Measurements from ENCODE around the gene CALHM5. TPM values are rescaled to one million over a fixed set of nuclear protein-coding genes. Genes with fewer than 3 reads are reported as not detected.

Gene CALHM5
- total RNA-seq, 1 donor from 2014 or later = not detected

DNA sequence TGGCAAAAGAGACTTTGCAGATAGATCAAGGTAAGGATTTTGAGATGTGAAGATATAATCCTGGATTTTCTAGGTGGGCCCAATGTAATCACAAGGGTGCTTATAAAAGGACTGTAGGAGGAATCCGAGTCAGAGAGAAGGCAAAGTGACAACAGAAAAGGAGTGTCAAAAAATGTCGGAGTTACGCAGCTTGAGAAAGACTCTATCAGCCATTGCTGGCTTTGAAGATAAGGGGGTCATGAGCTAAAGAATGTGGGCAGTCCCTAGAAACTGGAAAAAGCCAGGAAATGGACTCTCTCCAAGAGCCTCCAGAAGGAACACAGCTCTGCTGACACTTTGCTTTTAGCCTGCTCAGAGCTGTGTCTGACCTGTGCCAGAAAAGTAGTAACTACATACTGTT lies 51.2 kb downstream of the CALHM5 start:
- no peaks in the 10 kb centered on the region for H3K9me3 Mint-ChIP-seq
- H3K4me3 Mint-ChIP-seq = no peak overlapping the region
- no peak for DNase-seq (ENCODE audit: low spot score)
- peaks cover 20% of the 10 kb centered on the region for H3K27me3 Mint-ChIP-seq (ENCODE audit: insufficient read depth)
- intact Hi-C loops (cut with micrococcal nuclease) = no loop called here
- H3K36me3 Mint-ChIP-seq (ENCODE audit: low read depth) = no peaks in the 10 kb centered on the region
- H3K4me1 Mint-ChIP-seq (ENCODE audit: low read depth) = no peaks in the 10 kb centered on the region
- no peak overlapping the region for H3K27ac Mint-ChIP-seq

DNA sequence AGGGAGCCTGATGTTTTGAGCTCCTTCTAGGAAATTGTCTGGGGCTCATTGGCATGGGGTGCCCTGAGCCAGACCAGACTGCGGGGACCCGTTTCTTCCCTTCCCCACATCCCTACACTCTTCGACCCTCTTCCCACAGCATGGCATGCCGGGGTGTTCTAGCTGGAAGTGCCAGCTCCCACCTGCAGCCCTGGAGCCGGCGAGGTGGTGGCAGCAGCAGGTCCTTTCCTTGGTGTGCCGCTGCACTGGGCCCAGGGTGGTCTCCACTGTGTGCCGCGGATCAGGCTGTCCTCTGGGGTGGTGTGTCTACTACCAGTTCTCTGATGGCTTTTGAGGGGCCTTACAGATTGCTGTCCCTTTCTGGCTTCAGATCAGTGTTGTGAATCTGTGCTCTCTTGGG lies 52.4 kb downstream of the CALHM5 start:
- intact Hi-C loops (cut with micrococcal nuclease) = no loop called here
- DNase-seq (ENCODE audit: low spot score) = no peak
- peaks cover 2% of the 10 kb centered on the region for H3K4me1 Mint-ChIP-seq (ENCODE audit: low read depth)

DNA sequence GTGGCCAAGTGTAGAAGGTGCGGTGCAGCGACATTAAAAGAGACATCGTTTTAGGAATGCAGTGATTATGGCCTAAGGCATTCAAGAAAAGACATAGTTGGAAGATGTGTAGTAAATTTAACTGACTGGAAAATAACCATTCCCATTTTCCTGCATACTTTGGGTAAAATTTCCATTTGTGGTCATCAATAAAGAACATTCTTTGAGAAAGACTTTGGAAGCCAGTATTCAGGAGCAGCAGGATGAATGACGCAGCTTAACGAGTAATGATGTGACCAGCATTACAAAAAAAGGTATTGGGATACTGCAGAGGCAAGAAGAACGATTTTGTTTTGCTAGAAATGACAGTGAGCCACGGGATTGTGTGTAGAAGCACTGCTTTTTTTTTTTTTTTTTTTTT lies 52.9 kb downstream of the CALHM5 start:
- Mint-ChIP-seq H3K4me1 (ENCODE audit: low read depth) (peaks cover 7% of the 10 kb centered on the region), H3K27me3 (ENCODE audit: insufficient read depth) (peaks cover 21% of the 10 kb centered on the region), H3K9me3 (no peaks in the 10 kb centered on the region), H3K36me3 (ENCODE audit: low read depth) (no peaks in the 10 kb centered on the region), H3K27ac (no peak overlapping the region), H3K4me3 (no peak overlapping the region)
- intact Hi-C loops (cut with micrococcal nuclease) = no loop called here
- no peak for DNase-seq (ENCODE audit: low spot score)

More for the DNA sequence above, 52.4 kb downstream of the CALHM5 start:
- H3K4me3 Mint-ChIP-seq = no peak overlapping the region
- H3K9me3 Mint-ChIP-seq = no peaks in the 10 kb centered on the region
- H3K27me3 Mint-ChIP-seq (ENCODE audit: insufficient read depth) = peaks cover 21% of the 10 kb centered on the region
- no peaks in the 10 kb centered on the region for H3K36me3 Mint-ChIP-seq (ENCODE audit: low read depth)
- no peak overlapping the region for H3K27ac Mint-ChIP-seq

DNA sequence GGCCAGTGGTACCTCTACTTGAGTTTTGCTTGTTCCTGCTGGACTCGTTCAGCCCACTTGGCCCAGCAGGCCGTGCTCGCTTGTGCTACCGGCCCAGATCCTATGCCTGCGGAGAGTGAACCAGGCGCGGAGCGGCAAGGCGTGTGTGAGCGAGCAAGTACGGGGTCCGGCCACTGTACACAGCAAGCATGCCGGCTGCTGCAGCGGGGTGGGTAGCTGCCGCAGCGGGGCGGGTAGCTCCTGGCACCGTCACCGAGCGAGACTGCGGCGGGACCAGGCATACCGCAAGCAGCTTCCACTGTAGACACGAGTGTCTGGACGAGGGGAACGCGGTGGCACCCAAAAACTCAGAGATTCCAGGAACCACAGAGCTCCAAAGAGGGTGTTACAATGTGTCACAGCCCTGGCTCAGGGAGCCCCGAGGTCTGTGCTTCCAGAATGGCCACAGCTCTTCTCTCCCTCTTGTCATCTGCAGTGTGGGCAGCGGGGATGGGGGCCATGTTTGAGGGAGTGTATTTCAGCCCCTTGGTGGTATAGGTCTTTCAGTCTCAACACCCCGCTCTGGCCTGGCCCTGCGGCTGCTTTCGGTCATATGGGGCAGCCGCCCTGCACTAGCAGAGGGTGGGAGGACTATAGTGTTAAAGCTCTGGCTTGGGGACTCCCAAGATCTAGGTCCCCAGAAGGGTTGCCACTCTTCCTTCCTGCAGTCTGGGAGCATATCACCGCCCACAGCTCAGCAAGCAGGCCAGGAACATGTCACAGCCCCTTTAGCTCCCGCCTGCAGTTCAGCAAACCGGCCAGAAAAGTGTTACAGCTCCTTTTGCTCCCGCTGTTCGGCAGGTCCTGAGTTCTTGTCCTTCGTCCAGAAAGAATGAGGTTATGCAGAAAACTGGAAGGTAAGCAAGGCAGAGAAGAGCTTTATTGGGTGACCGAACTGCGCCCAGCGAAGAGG lies 53.8 kb downstream of the CALHM5 start:
- DNase-seq (ENCODE audit: low spot score) = no peak
- Mint-ChIP-seq H3K4me3 (no peak overlapping the region), H3K27ac (no peak overlapping the region), H3K4me1 (ENCODE audit: low read depth) (peaks cover 16% of the 10 kb centered on the region), H3K36me3 (ENCODE audit: low read depth) (no peaks in the 10 kb centered on the region), H3K27me3 (ENCODE audit: insufficient read depth) (peaks cover 21% of the 10 kb centered on the region), H3K9me3 (no peaks in the 10 kb centered on the region)
- intact Hi-C loops (cut with micrococcal nuclease) = no loop called here

DNA sequence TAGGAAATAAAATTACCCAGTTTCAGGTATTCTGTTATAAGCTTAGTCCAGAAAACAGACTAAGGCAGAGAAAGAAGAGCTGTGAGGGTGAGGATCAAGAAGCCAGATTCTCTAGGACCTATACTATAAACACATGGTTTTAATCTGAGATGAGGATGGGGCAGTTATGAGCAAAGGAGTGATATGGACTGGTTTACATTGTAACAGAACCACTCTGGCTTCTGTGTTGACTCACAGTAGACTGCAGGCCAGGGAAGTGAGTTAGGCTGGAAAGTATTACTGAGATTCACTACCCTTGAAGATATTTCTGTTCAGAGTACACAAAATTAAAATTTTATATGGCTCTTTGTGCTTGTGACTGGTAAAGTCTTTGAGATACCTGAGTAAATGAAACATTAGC lies 56.7 kb downstream of the CALHM5 start:
- no peak overlapping the region for H3K27ac Mint-ChIP-seq
- peaks cover 8% of the 10 kb centered on the region for H3K36me3 Mint-ChIP-seq (ENCODE audit: low read depth)
- no peak overlapping the region for H3K4me3 Mint-ChIP-seq
- H3K9me3 Mint-ChIP-seq = no peaks in the 10 kb centered on the region
- peaks cover 39% of the 10 kb centered on the region for H3K4me1 Mint-ChIP-seq (ENCODE audit: low read depth)
- no peak for DNase-seq (ENCODE audit: low spot score)
- peaks cover 16% of the 10 kb centered on the region for H3K27me3 Mint-ChIP-seq (ENCODE audit: insufficient read depth)
- intact Hi-C loops (cut with micrococcal nuclease) = no loop called here

DNA sequence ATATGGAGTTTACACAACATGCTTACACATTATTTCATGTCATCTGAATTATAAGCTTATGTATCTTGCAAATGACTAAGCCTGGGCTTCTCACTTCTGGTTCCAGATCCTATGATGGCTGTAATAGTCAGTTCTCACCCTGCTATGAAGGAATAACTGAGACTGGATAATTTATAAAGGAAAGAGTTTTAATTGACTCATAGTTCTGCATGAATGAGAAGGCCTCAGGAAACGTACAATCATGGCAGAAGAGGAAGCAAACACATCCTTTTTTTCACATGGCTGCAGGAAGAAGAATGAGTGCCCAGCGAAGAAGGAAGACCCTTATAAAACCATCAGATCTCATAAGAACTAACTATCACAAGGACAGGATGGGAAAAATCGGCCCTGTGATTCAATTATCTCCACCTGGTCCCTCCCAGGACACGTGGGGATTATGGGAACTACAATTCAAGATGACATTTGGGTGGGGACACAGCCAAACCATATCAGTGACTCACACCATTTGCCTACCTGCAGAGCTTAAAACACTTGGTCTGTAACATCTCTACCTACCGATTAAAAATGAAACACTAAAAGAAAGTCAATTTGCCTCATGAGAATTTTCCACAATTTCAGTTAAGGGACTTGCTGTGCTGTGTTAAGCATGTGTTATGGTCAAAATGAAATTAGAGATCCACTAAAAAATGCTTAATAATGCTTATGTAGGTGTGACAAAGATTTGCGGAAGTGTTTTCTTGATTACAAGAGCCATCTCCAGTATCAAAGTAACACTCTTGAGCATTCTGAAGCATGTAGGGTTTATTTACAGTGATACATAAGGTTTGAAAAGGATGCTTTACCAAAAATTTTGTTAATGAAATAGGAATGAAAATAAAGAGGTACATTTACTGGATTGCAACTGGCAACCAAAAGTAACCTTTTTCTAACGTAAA lies 57.6 kb downstream of the CALHM5 start:
- Mint-ChIP-seq H3K9me3 (no peaks in the 10 kb centered on the region), H3K36me3 (ENCODE audit: low read depth) (peaks cover 10% of the 10 kb centered on the region), H3K4me1 (ENCODE audit: low read depth) (peaks cover 49% of the 10 kb centered on the region), H3K27ac (no peak overlapping the region), H3K27me3 (ENCODE audit: insufficient read depth) (peaks cover 16% of the 10 kb centered on the region), H3K4me3 (peak overlapping the region; percentile 57)
- DNase-seq (ENCODE audit: low spot score) = no peak
- intact Hi-C loops (cut with micrococcal nuclease) = no loop called here

DNA sequence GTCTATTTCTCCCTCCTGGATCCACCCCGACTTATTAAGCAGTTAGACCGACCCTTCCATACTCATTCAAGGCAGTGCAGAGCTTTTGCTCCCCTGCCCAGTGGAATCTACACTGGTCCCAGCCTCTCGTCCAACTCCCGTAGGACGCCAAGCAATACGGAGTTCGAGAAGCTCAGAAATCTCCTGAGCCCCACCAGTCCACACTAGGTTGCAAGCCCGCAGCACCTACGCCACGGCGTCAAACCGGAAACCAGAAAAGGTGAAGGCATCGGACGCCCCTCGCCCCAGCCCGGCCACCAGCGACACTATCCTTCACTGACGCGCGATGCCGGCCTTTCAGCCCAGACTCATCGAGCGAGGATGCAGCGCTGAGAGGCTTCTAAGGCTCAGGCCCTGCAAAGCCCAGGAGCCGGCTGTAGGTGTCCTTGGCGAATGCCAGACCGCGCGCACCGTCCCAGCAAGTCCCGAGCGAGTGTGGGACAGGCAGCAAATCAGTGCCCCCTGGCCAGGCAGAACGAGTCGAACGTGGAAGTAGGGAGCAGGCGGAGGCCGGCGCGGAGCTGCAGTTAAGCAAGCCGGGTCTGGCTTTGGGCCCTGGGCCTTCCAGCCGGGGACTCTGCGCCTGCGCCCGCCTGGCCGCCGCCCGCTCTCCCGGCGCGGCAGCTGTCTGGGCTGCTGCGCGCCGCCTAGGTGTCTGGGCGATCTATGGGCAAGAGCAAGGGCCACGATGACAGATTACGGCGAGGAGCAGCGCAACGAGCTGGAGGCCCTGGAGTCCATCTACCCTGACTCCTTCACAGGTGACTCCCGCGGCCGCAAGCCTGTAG lies 59.6 kb downstream of the CALHM5 start, which contains the start of gene RWDD1:
Gene RWDD1, plus strand, starts transcription at position 649 of the 827 bp plus-strand sequence. Its CDS starts 79 bp downstream, at position 728.
- H3K9me3 Mint-ChIP-seq = no peaks in the 10 kb centered on the region
- H3K27me3 Mint-ChIP-seq (ENCODE audit: insufficient read depth) = peaks cover 13% of the 10 kb centered on the region
- H3K4me3 Mint-ChIP-seq = peak within 1 kb of the TSS; percentile 99
- peak within 1 kb of the TSS; percentile 97 for H3K27ac Mint-ChIP-seq
- intact Hi-C loops (cut with micrococcal nuclease) = loop anchor here (1.0 to 5.0 kb wide), 12 partner anchors 10 to 1106 kb away; partner anchors contain the start of genes CALHM6, GOPC, KPNA5 and NUS1
- peaks cover 54% of the 10 kb centered on the region for H3K4me1 Mint-ChIP-seq (ENCODE audit: low read depth)
- H3K36me3 Mint-ChIP-seq (ENCODE audit: low read depth) = peaks cover 11% of the 10 kb centered on the region
- DNase-seq (ENCODE audit: low spot score) = peak; percentile 98

DNA sequence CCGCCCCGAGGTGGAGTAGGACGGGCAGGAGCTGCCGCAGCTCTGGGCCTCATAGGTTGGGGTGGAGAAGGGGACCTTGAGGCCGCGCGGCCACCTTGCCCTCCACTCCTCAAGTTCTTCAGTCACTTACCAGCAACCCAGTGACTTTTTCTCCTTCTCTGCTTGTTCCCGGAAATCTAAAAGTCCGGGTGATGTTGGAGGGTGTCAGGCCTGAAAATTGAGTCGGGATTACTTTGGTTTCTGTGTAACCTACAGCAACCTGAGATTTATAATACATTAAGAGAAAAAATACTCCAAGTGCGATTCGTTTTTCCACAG lies 60.2 kb downstream of the CALHM5 start:
- peak overlapping the region; percentile 95 for H3K27ac Mint-ChIP-seq
- peaks cover 16% of the 10 kb centered on the region for H3K36me3 Mint-ChIP-seq (ENCODE audit: low read depth)
- H3K27me3 Mint-ChIP-seq (ENCODE audit: insufficient read depth) = peaks cover 13% of the 10 kb centered on the region
- H3K4me3 Mint-ChIP-seq = peak overlapping the region; percentile 99
- H3K4me1 Mint-ChIP-seq (ENCODE audit: low read depth) = peaks cover 59% of the 10 kb centered on the region
- H3K9me3 Mint-ChIP-seq = no peaks in the 10 kb centered on the region
- intact Hi-C loops (cut with micrococcal nuclease) = loop anchor here (1.0 to 5.0 kb wide), 12 partner anchors 10 to 1106 kb away; partner anchors contain the start of genes CALHM6, GOPC, KPNA5 and NUS1
- DNase-seq (ENCODE audit: low spot score) = no peak

DNA sequence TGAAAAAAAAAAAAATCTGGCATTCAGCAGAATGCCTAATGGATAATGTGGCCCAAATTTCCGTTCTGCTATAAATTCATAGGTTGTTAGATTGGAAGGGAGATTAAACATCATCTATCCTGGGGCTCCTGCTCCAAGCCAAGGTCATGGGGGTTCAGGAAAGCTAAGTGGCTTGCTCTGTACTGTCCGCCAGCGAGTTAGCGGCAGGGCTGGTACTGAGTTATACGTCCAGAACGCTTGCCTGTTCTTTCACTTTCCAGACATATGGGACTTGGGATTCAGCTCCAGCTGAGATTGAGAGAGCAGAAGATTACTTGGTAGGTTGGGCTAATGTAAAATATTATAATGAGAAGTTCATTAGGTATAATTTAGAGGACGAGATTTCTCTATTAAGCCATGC lies 60.7 kb downstream of the CALHM5 start:
- intact Hi-C loops (cut with micrococcal nuclease) = loop anchor here (5.0 kb wide), 1 partner anchor 1105 kb away; the partner anchor contains the start of gene NUS1
- peaks cover 19% of the 10 kb centered on the region for H3K36me3 Mint-ChIP-seq (ENCODE audit: low read depth)
- peaks cover 59% of the 10 kb centered on the region for H3K4me1 Mint-ChIP-seq (ENCODE audit: low read depth)
- DNase-seq (ENCODE audit: low spot score) = no peak
- peak overlapping the region; percentile 99 for H3K4me3 Mint-ChIP-seq
- peaks cover 7% of the 10 kb centered on the region for H3K27me3 Mint-ChIP-seq (ENCODE audit: insufficient read depth)
- no peaks in the 10 kb centered on the region for H3K9me3 Mint-ChIP-seq
- H3K27ac Mint-ChIP-seq = peak overlapping the region; percentile 95

Other genes starting within 250 kb of the CALHM5 start
- gene TSPYL1, start 231.7 kb upstream of the CALHM5 start, total RNA-seq = 41.8 and 43.5 TPM in 2 replicates
- 1.9 and 3.1 TPM in 2 replicates for gene DSE, start 140.7 kb upstream of the CALHM5 start, total RNA-seq
- gene CALHM6, start 50.3 kb upstream of the CALHM5 start, total RNA-seq = 27.7 and 29.2 TPM in 2 replicates
- gene TRAPPC3L, start 34.0 kb downstream of the CALHM5 start, total RNA-seq = not detected in 2 replicates
- not detected in 2 replicates for gene CALHM4, start 42.1 kb downstream of the CALHM5 start, total RNA-seq
- 41.4 and 41.5 TPM in 2 replicates for gene RWDD1, start 59.9 kb downstream of the CALHM5 start, total RNA-seq
- gene RSPH4A, start 104.8 kb downstream of the CALHM5 start, total RNA-seq = 0.36 TPM in 1 of 2 replicates, not detected in the other
- gene ZUP1, start 157.1 kb downstream of the CALHM5 start, total RNA-seq = 15.9 and 22.2 TPM in 2 replicates
- 6.1 and 7.6 TPM in 2 replicates for gene KPNA5, start 169.6 kb downstream of the CALHM5 start, total RNA-seq